Measurements from ENCODE around the gene GTPBP4. TPM values are rescaled to one million over a fixed set of nuclear protein-coding genes. Genes with fewer than 3 reads are reported as not detected.

GTPBP4 gene
- total and polyA plus RNA-seq, 9 of the 15 experiments (the other 6 are each of a cell fraction or from before 2014, with no cell fraction given) = 79.0 to 155 (median 128) TPM

GRCh38 chr10:1048732-1049424, 60.6 kb downstream of the GTPBP4 start, which contains the start of gene IDI1 (continued):
- 0 out of 2 replicates have a peak, but pooled peaks have one; percentile 38 for TF ChIP-seq CLOCK (CRISPR knock-in tag; IDR thresholded peaks at IDR 0.05; ENCODE audit: borderline replicate concordance)
- TF ChIP-seq CBX2 (IDR thresholded peaks at IDR 0.05; ENCODE audit: insufficient read depth, low read length, poor library complexity, severe bottlenecking) = no peak
- TF ChIP-seq SREBF2 (CRISPR knock-in tag; IDR thresholded peaks at IDR 0.05) = no peak
- TF ChIP-seq EGR1 (conservative IDR thresholded peaks at IDR 0.05) = peak; percentile 65
- TF ChIP-seq TBL1XR1 (IDR thresholded peaks at IDR 0.05; ENCODE audit: low read length in 2 of 2) = no peak; a peak in 1 of 4 replicates
- no peak for TF ChIP-seq ZNF584 (CRISPR knock-in tag; IDR thresholded peaks at IDR 0.05; ENCODE audit: low read depth)
- TF ChIP-seq ZFPM2 (CRISPR knock-in tag; IDR thresholded peaks at IDR 0.05) = no peak
- no peak for TF ChIP-seq SLC30A9 (CRISPR knock-in tag; IDR thresholded peaks at IDR 0.05)
- TF ChIP-seq MYBL2 (IDR thresholded peaks at IDR 0.05; ENCODE audit: low read depth) = no peak
- no peak for TF ChIP-seq MYBL2 (CRISPR knock-in tag; IDR thresholded peaks at IDR 0.05; ENCODE audit: borderline replicate concordance)
- TF ChIP-seq, protein P1, sequence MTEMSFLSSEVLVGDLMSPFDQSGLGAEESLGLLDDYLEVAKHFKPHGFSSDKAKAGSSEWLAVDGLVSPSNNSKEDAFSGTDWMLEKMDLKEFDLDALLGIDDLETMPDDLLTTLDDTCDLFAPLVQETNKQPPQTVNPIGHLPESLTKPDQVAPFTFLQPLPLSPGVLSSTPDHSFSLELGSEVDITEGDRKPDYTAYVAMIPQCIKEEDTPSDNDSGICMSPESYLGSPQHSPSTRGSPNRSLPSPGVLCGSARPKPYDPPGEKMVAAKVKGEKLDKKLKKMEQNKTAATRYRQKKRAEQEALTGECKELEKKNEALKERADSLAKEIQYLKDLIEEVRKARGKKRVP (CRISPR knock-in tag; IDR thresholded peaks at IDR 0.05) = 0 out of 2 replicates have a peak, but pooled peaks have one; percentile 11
- TF ChIP-seq POLR3A (IDR thresholded peaks at IDR 0.05; ENCODE audit: borderline replicate concordance, extremely low read depth, insufficient read depth, insufficient read length) = no peak
- no peak for TF ChIP-seq ZZZ3 (IDR thresholded peaks at IDR 0.05)
- TF ChIP-seq NFATC3 (IDR thresholded peaks at IDR 0.05) = 0 out of 2 replicates have a peak, but pooled peaks have one; percentile 86
- no peak for TF ChIP-seq ZNF609 (CRISPR knock-in tag; IDR thresholded peaks at IDR 0.05; ENCODE audit: borderline replicate concordance)
- no peak for TF ChIP-seq ZNF586 (CRISPR knock-in tag; conservative IDR thresholded peaks at IDR 0.05)
- TF ChIP-seq HDAC8 (tag; IDR thresholded peaks at IDR 0.05) = no peak
- no peak for TF ChIP-seq ZNF212 (CRISPR knock-in tag; IDR thresholded peaks at IDR 0.05)
- no peak for TF ChIP-seq ZNF3 (CRISPR knock-in tag; IDR thresholded peaks at IDR 0.05)
- TF ChIP-seq NR2F6 (CRISPR knock-in tag; IDR thresholded peaks at IDR 0.05) = no peak
- peak; percentile 82 for TF ChIP-seq POLR2B (IDR thresholded peaks at IDR 0.05; ENCODE audit: low read depth, partially characterized antibody)

All from K562 (cell line).